Measurements from ENCODE around the gene DHX34.

GRCh38 chr19:47373246-47374240, 24.4 kb downstream of the DHX34 start:
- TF ChIP-seq TCF7L2 (IDR thresholded peaks at IDR 0.05; ENCODE audit: borderline replicate concordance, low read depth, low read length) = no peak
- no peak for TF ChIP-seq CTCF (tag by site-specific recombination; IDR thresholded peaks at IDR 0.05)
- no peak for TF ChIP-seq ZNF121 (tag by site-specific recombination; IDR thresholded peaks at IDR 0.05)
- TF ChIP-seq ZSCAN16 (tag by site-specific recombination; IDR thresholded peaks at IDR 0.05) = no peak
- no peak for TF ChIP-seq ZNF426 (tag by site-specific recombination; IDR thresholded peaks at IDR 0.05)
- TF ChIP-seq ZNF639 (tag by site-specific recombination; IDR thresholded peaks at IDR 0.05) = no peak
- no peak for TF ChIP-seq GLI4 (tag by site-specific recombination; IDR thresholded peaks at IDR 0.05)
- no peak for TF ChIP-seq ZBTB20 (tag by site-specific recombination; IDR thresholded peaks at IDR 0.05)
- TF ChIP-seq KLF1 (tag by site-specific recombination; IDR thresholded peaks at IDR 0.05) = no peak
- TF ChIP-seq MEIS1 (CRISPR knock-in tag; IDR thresholded peaks at IDR 0.05; ENCODE audit: borderline replicate concordance) = no peak
- TF ChIP-seq REST (tag by site-specific recombination; IDR thresholded peaks at IDR 0.05) = no peak
- no peak for TF ChIP-seq ZNF76 (tag by site-specific recombination; IDR thresholded peaks at IDR 0.05; ENCODE audit: borderline replicate concordance, low read depth)
- TF ChIP-seq ZEB2 (tag by site-specific recombination; IDR thresholded peaks at IDR 0.05) = no peak
- no peak for TF ChIP-seq ZNF24 (tag by site-specific recombination; IDR thresholded peaks at IDR 0.05)
